Measurements from ENCODE around the gene TXNL4A.
"Not testable (repeated sequence)": the region's sequence is repeated elsewhere in the genome, so short reads cannot be mapped to it uniquely, and the experiment has no call there.

The TXNL4A gene

GRCh38 chr18:79988451-79989194 lies at the start of gene TXNL4A:
TXNL4A (minus strand) TSS chr18:79988563; CDS start chr18:79988392, 171 bp downstream.
- DNase-seq: peak; percentile 54

GRCh38 chr18:80037300-80037699 lies 48.9 kb upstream of the TXNL4A start:
- no peak for DNase-seq

GRCh38 chr18:80035997-80036396 lies 47.6 kb upstream of the TXNL4A start:
- DNase-seq: no peak

GRCh38 chr18:80034852-80035406 lies 46.6 kb upstream of the TXNL4A start:
- no peak for DNase-seq

GRCh38 chr18:80034068-80034851 lies 45.9 kb upstream of the TXNL4A start, which contains the start of gene RBFA:
RBFA (plus strand) TSS chr18:80034434; CDS start chr18:80034496, 62 bp downstream.
- DNase-seq: peak; percentile 94

GRCh38 chr18:80033181-80034067 lies 45.1 kb upstream of the TXNL4A start:
- no peak for DNase-seq

- DNase-seq: no peak
Measured at GRCh38 chr18:80029690-80030089, 41.3 kb upstream of the TXNL4A start.

GRCh38 chr18:80027719-80028118 lies 39.4 kb upstream of the TXNL4A start:
- DNase-seq: not testable (repeated sequence)

GRCh38 chr18:80026363-80026762 lies 38.0 kb upstream of the TXNL4A start:
- no peak for DNase-seq

GRCh38 chr18:80023173-80023572 lies 34.8 kb upstream of the TXNL4A start:
- peak; percentile 2 for DNase-seq

- DNase-seq: no peak
Measured at GRCh38 chr18:80022613-80023012, 34.2 kb upstream of the TXNL4A start.

GRCh38 chr18:80012714-80013113 lies 24.4 kb upstream of the TXNL4A start:
- no peak for DNase-seq

- DNase-seq: not testable (repeated sequence)
Measured at GRCh38 chr18:80011496-80012137, 23.3 kb upstream of the TXNL4A start.

GRCh38 chr18:80010551-80010906 lies 22.2 kb upstream of the TXNL4A start:
- no peak for DNase-seq

GRCh38 chr18:80009661-80010550 lies 21.5 kb upstream of the TXNL4A start:
- no peak for DNase-seq

GRCh38 chr18:80006724-80007123 lies 18.4 kb upstream of the TXNL4A start:
- no peak for DNase-seq

- DNase-seq: no peak
Measured at GRCh38 chr18:80004600-80005342, 16.4 kb upstream of the TXNL4A start.

- DNase-seq: no peak
Measured at GRCh38 chr18:80002468-80002867, 14.1 kb upstream of the TXNL4A start.

- DNase-seq: no peak
Measured at GRCh38 chr18:80000877-80001276, 12.5 kb upstream of the TXNL4A start.

GRCh38 chr18:79999701-80000100 lies 11.3 kb upstream of the TXNL4A start:
- not testable (repeated sequence) for DNase-seq
